K562 (cell line): ENCODE results near the gene CGREF1. TPM values are rescaled to one million over a fixed set of nuclear protein-coding genes. Genes with fewer than 3 reads are reported as not detected.
A peak's percentile ranks its signal among the peaks of the same experiment; 100 is the strongest.

ENCODE experiments used
- HDAC1 ChIP-seq, 2 experiments: fragments of 450-650 bp; IDR thresholded peaks; 2 replicates each; pipeline ENCODE4 v1.6.1; 2016 to 2017; ENCODE audit warnings: inconsistent platforms in 1 of 2, mild to moderate bottlenecking in 1 of 2, moderate library complexity in 1 of 2
- HNRNPK ChIP-seq: fragments of 200-400 bp; formaldehyde crosslinking; IDR thresholded peaks from one replicate; pipeline ENCODE4 v1.6.1; 2018; ENCODE audit warnings: mild to moderate bottlenecking, low read depth, low read length; ENCODE audit not compliant: poor library complexity, severe bottlenecking
- KAT2B ChIP-seq: IDR thresholded peaks from one replicate; pipeline ENCODE4 v1.6.1; 2012; ENCODE audit warnings: low read depth, mild to moderate bottlenecking, control low read depth, inconsistent platforms, low read length, moderate library complexity
- L3MBTL2 ChIP-seq: fragments of 450-650 bp; IDR thresholded peaks from 2 replicates; pipeline ENCODE4 v1.6.1; 2016; ENCODE audit warnings: mild to moderate bottlenecking, moderate library complexity
- MTF1 ChIP-seq: fragments of 250-450 bp; sonication (Bioruptor Pico); IDR thresholded peaks from 2 replicates; pipeline ENCODE4 v1.9.0; 2021; ENCODE audit warnings: moderate library complexity, mild to moderate bottlenecking, inconsistent platforms, borderline replicate concordance
- NFRKB ChIP-seq: fragments of 450-650 bp; IDR thresholded peaks from 2 replicates; pipeline ENCODE4 v1.6.1; 2016; ENCODE audit warnings: low read depth
- NR1H2 ChIP-seq: sonication (generic); formaldehyde crosslinking; IDR thresholded peaks from 2 replicates; pipeline ENCODE4 v1.4.0; 2020; ENCODE audit warnings: mild to moderate bottlenecking, missing genetic modification reagents
- PHF8 ChIP-seq: fragments of 200-600 bp; sonication (generic); IDR thresholded peaks from 2 replicates; pipeline ENCODE4 v1.6.1; 2012; ENCODE audit warnings: mixed run types, mild to moderate bottlenecking, inconsistent platforms, low read length, moderate library complexity, borderline replicate concordance
- PML ChIP-seq: IDR thresholded peaks from 2 replicates; pipeline ENCODE4 v1.6.1; 2012; ENCODE audit warnings: low read length, inconsistent platforms
- POLR2B ChIP-seq: fragments of 450-650 bp; IDR thresholded peaks from 2 replicates; pipeline ENCODE4 v1.6.1; 2018; ENCODE audit warnings: low read depth; ENCODE audit not compliant: partially characterized antibody
- SIN3A ChIP-seq, 2 experiments: fragments of 150-350 bp in 1 of 2; IDR thresholded peaks; 2 replicates each; pipeline ENCODE4 v1.6.1; 2011 to 2016; ENCODE audit warnings: borderline replicate concordance in 2 of 2, low read depth in 2 of 2, low read length in 2 of 2, mild to moderate bottlenecking in 2 of 2, moderate library complexity in 2 of 2; ENCODE audit not compliant: control insufficient read depth in 1 of 2
- SRSF3 ChIP-seq: fragments of 200-400 bp; formaldehyde crosslinking; IDR thresholded peaks from 2 replicates; pipeline ENCODE4 v1.6.1; 2016; ENCODE audit warnings: mild to moderate bottlenecking, low read length, moderate library complexity; ENCODE audit not compliant: insufficient read depth
- TEAD1 ChIP-seq, 2 experiments: fragments of 450-650 bp in 1 of 2; sonication (generic) in 1 of 2; formaldehyde crosslinking; IDR thresholded peaks; 2 replicates each; pipeline versions ENCODE4 v1.4.0 to v1.8.0; 2020 to 2022; ENCODE audit warnings: mild to moderate bottlenecking in 2 of 2, missing genetic modification reagents in 1 of 2
- ZNF212 ChIP-seq: fragments of 450-650 bp; formaldehyde crosslinking; IDR thresholded peaks from 2 replicates; pipeline ENCODE4 v1.4.0; 2020; ENCODE audit warnings: mild to moderate bottlenecking
- ZNF316 ChIP-seq: fragments of 450-650 bp; IDR thresholded peaks from 2 replicates; pipeline ENCODE4 v1.6.1; 2016
- ZNF583 ChIP-seq: fragments of 250-450 bp; sonication (Bioruptor Pico); IDR thresholded peaks from 2 replicates; pipeline ENCODE4 v1.4.0; 2020
- polyA plus RNA-seq, 8 experiments: library from polyadenylated mRNA; depleted of rRNA in 4 of 8; stranded (reverse) in 5 of 8; unstranded in 3 of 8; fragments of >200 nt; fragmentation: Nextera tagmentation in 2 of 8; fragmentation: Illumina TruSeq in 1 of 8; extraction: Ambion mirVana in 2 of 8; extraction: Trizol in 1 of 8; gene quantifications; 2 replicates each; pipeline versions ENCODE4 v1.2.1 to v1.2.3, GENCODE V29; 2011 to 2014; ENCODE audit warnings: inconsistent platforms in 1 of 8, missing spikeins in 1 of 8
- total RNA-seq, 7 experiments: library from RNA; depleted of rRNA in 6 of 7; stranded (reverse); fragments of >200 nt in 6 of 7; fragmentation: Illumina TruSeq in 2 of 7; extraction: Trizol in 2 of 7; gene quantifications; 2 replicates each; pipeline versions ENCODE4 v1.2.1 to v1.2.3, GENCODE V29; 2011 to 2021; ENCODE audit warnings: low replicate concordance in 1 of 7
- TF ChIP-seq, protein P1 (sequence below): sonication (generic); formaldehyde crosslinking; IDR thresholded peaks from 2 replicates; pipeline ENCODE4 v1.8.0; 2022; ENCODE audit warnings: missing genetic modification reagents, mild to moderate bottlenecking, moderate library complexity, borderline replicate concordance
- TF ChIP-seq, protein P2 (sequence below): fragments of 450-650 bp; IDR thresholded peaks from 2 replicates; pipeline ENCODE4 v1.6.1; 2014; ENCODE audit warnings: low read depth, mild to moderate bottlenecking, moderate library complexity, borderline replicate concordance
- TF ChIP-seq, protein P3 (sequence below), 2 experiments: fragments of 450-650 bp; conservative IDR thresholded peaks; 2 replicates each; pipeline ENCODE4 v1.6.1; 2017; ENCODE audit warnings: mild to moderate bottlenecking in 2 of 2, moderate library complexity in 2 of 2
- TF ChIP-seq, protein P4 (sequence below): fragments of 450-650 bp; formaldehyde crosslinking; IDR thresholded peaks from 2 replicates; pipeline ENCODE4 v1.4.0; 2020; ENCODE audit warnings: mild to moderate bottlenecking, moderate library complexity

Gene CGREF1
- total and polyA plus RNA-seq, 9 of the 15 experiments (the other 6 are each of a cell fraction or from before 2014, with no cell fraction given): 0.07 to 0.50 (median 0.37) TPM

DNA sequence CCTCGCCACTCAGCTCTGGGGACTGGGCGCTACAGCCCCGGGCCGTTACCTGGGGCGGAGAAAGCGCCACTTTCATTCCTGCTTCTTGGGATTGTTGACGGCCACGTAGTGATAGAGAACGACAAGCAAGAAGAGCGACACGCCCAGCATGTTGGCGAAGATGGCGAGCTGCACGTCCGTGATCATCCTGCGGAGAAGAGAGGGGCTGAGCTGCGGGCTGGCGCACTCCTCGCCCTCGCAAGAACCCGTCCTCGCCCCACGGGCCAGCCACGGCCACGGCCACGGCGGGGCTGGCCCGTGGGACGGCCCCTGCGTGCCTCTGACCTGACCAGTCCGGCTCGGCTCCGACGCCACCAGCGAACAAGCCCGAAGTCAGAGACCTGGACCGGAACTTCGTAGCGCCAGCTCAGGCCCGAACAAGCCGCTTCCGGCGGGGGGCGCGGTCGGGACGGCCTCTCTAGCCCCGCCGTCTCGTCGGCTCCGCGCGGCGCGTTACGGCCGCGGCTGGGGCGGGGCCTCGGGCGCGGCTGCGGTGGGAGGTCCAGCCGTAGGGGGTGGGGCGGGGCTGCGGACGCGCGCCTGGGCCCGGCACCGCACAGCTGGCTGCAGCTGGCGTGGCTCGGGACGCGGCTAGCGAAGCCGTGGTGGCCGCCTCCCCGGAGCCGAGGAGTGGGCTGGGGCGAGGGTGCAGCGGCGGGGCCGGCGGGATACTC, 47.5 kb downstream of the CGREF1 start, which contains the start of gene OST4 (continued):
- no peak for TF ChIP-seq ZNF583 (CRISPR knock-in tag)
- TF ChIP-seq, protein P1, sequence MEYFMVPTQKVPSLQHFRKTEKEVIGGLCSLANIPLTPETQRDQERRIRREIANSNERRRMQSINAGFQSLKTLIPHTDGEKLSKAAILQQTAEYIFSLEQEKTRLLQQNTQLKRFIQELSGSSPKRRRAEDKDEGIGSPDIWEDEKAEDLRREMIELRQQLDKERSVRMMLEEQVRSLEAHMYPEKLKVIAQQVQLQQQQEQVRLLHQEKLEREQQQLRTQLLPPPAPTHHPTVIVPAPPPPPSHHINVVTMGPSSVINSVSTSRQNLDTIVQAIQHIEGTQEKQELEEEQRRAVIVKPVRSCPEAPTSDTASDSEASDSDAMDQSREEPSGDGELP (CRISPR knock-in tag): peak; percentile 94
- TF ChIP-seq HDAC1 (IDR thresholded peaks at IDR 0.05): peak in 1 of 2 experiments; percentile 77; a peak in 2 of 4 replicates
- TF ChIP-seq POLR2B: peak; percentile 88
- peak in 1 of 2 experiments; percentile 59; a peak in 1 of 4 replicates for TF ChIP-seq TEAD1 (CRISPR knock-in tag; IDR thresholded peaks at IDR 0.05)
- peak; percentile 55 for TF ChIP-seq L3MBTL2
- peak; percentile 97; the same call in 1 of the 2 replicates for TF ChIP-seq PHF8
- no peak for TF ChIP-seq ZNF212 (CRISPR knock-in tag)
- TF ChIP-seq PML: peak; percentile 61; the same call in 1 of the 2 replicates
- TF ChIP-seq, protein P2, sequence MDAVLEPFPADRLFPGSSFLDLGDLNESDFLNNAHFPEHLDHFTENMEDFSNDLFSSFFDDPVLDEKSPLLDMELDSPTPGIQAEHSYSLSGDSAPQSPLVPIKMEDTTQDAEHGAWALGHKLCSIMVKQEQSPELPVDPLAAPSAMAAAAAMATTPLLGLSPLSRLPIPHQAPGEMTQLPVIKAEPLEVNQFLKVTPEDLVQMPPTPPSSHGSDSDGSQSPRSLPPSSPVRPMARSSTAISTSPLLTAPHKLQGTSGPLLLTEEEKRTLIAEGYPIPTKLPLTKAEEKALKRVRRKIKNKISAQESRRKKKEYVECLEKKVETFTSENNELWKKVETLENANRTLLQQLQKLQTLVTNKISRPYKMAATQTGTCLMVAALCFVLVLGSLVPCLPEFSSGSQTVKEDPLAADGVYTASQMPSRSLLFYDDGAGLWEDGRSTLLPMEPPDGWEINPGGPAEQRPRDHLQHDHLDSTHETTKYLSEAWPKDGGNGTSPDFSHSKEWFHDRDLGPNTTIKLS: peak; percentile 92
- TF ChIP-seq SRSF3: 0 out of 2 replicates have a peak, but pooled peaks have one; percentile 36
- TF ChIP-seq, protein P3, sequence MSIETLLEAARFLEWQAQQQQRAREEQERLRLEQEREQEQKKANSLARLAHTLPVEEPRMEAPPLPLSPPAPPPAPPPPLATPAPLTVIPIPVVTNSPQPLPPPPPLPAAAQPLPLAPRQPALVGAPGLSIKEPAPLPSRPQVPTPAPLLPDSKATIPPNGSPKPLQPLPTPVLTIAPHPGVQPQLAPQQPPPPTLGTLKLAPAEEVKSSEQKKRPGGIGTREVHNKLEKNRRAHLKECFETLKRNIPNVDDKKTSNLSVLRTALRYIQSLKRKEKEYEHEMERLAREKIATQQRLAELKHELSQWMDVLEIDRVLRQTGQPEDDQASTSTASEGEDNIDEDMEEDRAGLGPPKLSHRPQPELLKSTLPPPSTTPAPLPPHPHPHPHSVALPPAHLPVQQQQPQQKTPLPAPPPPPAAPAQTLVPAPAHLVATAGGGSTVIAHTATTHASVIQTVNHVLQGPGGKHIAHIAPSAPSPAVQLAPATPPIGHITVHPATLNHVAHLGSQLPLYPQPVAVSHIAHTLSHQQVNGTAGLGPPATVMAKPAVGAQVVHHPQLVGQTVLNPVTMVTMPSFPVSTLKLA (conservative IDR thresholded peaks at IDR 0.05): peak; percentile 67 to 88; a peak in 3 of 4 replicates
- no peak for TF ChIP-seq MTF1
- TF ChIP-seq, protein P4, sequence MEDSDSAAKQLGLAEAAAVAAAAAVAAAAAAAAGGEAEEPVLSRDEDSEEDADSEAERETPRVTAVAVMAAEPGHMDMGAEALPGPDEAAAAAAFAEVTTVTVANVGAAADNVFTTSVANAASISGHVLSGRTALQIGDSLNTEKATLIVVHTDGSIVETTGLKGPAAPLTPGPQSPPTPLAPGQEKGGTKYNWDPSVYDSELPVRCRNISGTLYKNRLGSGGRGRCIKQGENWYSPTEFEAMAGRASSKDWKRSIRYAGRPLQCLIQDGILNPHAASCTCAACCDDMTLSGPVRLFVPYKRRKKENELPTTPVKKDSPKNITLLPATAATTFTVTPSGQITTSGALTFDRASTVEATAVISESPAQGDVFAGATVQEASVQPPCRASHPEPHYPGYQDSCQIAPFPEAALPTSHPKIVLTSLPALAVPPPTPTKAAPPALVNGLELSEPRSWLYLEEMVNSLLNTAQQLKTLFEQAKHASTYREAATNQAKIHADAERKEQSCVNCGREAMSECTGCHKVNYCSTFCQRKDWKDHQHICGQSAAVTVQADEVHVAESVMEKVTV (CRISPR knock-in tag): peak; percentile 54
- TF ChIP-seq ZNF316: no peak
- no peak for TF ChIP-seq NFRKB
- no peak for TF ChIP-seq KAT2B
- peak; percentile 61; the same call in 1 of the 2 replicates for TF ChIP-seq NR1H2 (CRISPR knock-in tag)
- peak; percentile 91 to 96 for TF ChIP-seq SIN3A (IDR thresholded peaks at IDR 0.05; ENCODE audit: borderline replicate concordance in 2 of 2, control insufficient read depth in 1 of 2, low read depth in 2 of 2, low read length in 2 of 2)
- TF ChIP-seq HNRNPK: peak; percentile 93
